Trophoblast cell (in vitro differentiated cells and primary cell): ENCODE results near the gene CYP27C1.

ENCODE experiments used
- DNase-seq, 2 donors: peaks; one replicate each; pipeline ENCODE4 v3.0.0-alpha.2; 2016
- H2AFZ ChIP-seq: 2 replicates; pipeline ENCODE4 v1.6.1; 2013; ENCODE audit warnings: low read length, moderate library complexity, mild to moderate bottlenecking; ENCODE audit not compliant: insufficient read depth, poor library complexity
- H2AK5ac ChIP-seq: 2 replicates; pipeline ENCODE4 v1.6.1; 2013; ENCODE audit warnings: mild to moderate bottlenecking, low read length
- H2BK120ac ChIP-seq: 2 replicates; pipeline ENCODE4 v1.6.1; 2013; ENCODE audit warnings: low read length, mild to moderate bottlenecking, moderate library complexity; ENCODE audit not compliant: insufficient read depth, poor library complexity
- H2BK12ac ChIP-seq: 2 replicates; pipeline ENCODE4 v1.6.1; 2013; ENCODE audit warnings: mild to moderate bottlenecking, low read length, moderate library complexity
- H2BK5ac ChIP-seq: 2 replicates; pipeline ENCODE4 v1.6.1; 2013; ENCODE audit warnings: low read length, low read depth, moderate library complexity, mild to moderate bottlenecking; ENCODE audit not compliant: poor library complexity
- H3K14ac ChIP-seq: 2 replicates; pipeline ENCODE4 v1.6.1; 2013; ENCODE audit warnings: mild to moderate bottlenecking, low read length
- H3K18ac ChIP-seq: 2 replicates; pipeline ENCODE4 v1.6.1; 2013; ENCODE audit warnings: mild to moderate bottlenecking, low read length
- H3K23ac ChIP-seq: 2 replicates; pipeline ENCODE4 v1.6.1; 2013; ENCODE audit warnings: low read length
- H3K27ac ChIP-seq: 2 replicates; pipeline ENCODE4 v1.5.1; 2013; ENCODE audit warnings: low read depth, mild to moderate bottlenecking, inconsistent platforms, low read length, moderate library complexity
- H3K27me3 ChIP-seq: 2 replicates; pipeline ENCODE4 v1.6.1; 2013; ENCODE audit warnings: inconsistent platforms, mild to moderate bottlenecking, low read length, moderate library complexity; ENCODE audit not compliant: insufficient read depth
- H3K36me3 ChIP-seq, 2 experiments: 1 replicate in 1 of 2; 2 replicates in 1 of 2; pipeline ENCODE4 v1.6.1; 2013; ENCODE audit warnings: low read length in 2 of 2, mild to moderate bottlenecking in 2 of 2, moderate library complexity in 1 of 2; ENCODE audit not compliant: insufficient read depth in 2 of 2, control insufficient read depth in 1 of 2
- H3K4ac ChIP-seq: 2 replicates; pipeline ENCODE4 v1.6.1; 2013; ENCODE audit warnings: low read depth, mild to moderate bottlenecking, low read length, moderate library complexity
- H3K4me1 ChIP-seq, 2 experiments: 1 replicate in 1 of 2; 2 replicates in 1 of 2; pipeline ENCODE4 v1.6.1; 2013; ENCODE audit warnings: low read length in 2 of 2, mild to moderate bottlenecking in 2 of 2, moderate library complexity in 1 of 2; ENCODE audit not compliant: insufficient read depth in 2 of 2, control insufficient read depth in 1 of 2
- H3K4me2 ChIP-seq: 2 replicates; pipeline ENCODE4 v1.6.1; 2013; ENCODE audit warnings: inconsistent platforms, mild to moderate bottlenecking, low read length, moderate library complexity
- H3K4me3 ChIP-seq: 2 replicates; pipeline ENCODE4 v1.5.1; 2013; ENCODE audit warnings: mild to moderate bottlenecking, low read depth, low read length, inconsistent platforms
- H3K79me1 ChIP-seq: one replicate; pipeline ENCODE4 v1.6.1; 2013; ENCODE audit warnings: low read length
- H3K79me2 ChIP-seq: 2 replicates; pipeline ENCODE4 v1.6.1; 2013; ENCODE audit warnings: low read length, mild to moderate bottlenecking; ENCODE audit not compliant: control insufficient read depth, insufficient read depth, poor library complexity
- H3K9ac ChIP-seq: 2 replicates; pipeline ENCODE4 v1.6.1; 2013; ENCODE audit warnings: mild to moderate bottlenecking, low read length
- H3K9me3 ChIP-seq: 2 replicates; pipeline ENCODE4 v1.6.1; 2013; ENCODE audit warnings: low read depth, mild to moderate bottlenecking, control low read depth, inconsistent platforms, low read length; ENCODE audit not compliant: insufficient read depth
- H4K12ac ChIP-seq: 2 replicates; pipeline ENCODE4 v1.6.1; 2013; ENCODE audit warnings: low read depth, mild to moderate bottlenecking, low read length, moderate library complexity
- H4K8ac ChIP-seq: 2 replicates; pipeline ENCODE4 v1.6.1; 2013; ENCODE audit warnings: low read depth, mild to moderate bottlenecking, low read length, moderate library complexity
- H4K91ac ChIP-seq: one replicate; pipeline ENCODE4 v1.6.1; 2013; ENCODE audit warnings: low read depth, mild to moderate bottlenecking, low read length, moderate library complexity
- whole genome bisulfite sequencing: extraction: QIAGEN DNeasy Blood & Tissue Kit; methylation state at CpG from one replicate; pipeline ENCODE4 v1.1.7; 2013; ENCODE audit warnings: missing lambda C conversion rate; ENCODE audit not compliant: insufficient read length, insufficient coverage; ENCODE audit errors: extremely low coverage; 5-methylcytosine and 5-hydroxymethylcytosine counted together

Gene CYP27C1

DNA sequence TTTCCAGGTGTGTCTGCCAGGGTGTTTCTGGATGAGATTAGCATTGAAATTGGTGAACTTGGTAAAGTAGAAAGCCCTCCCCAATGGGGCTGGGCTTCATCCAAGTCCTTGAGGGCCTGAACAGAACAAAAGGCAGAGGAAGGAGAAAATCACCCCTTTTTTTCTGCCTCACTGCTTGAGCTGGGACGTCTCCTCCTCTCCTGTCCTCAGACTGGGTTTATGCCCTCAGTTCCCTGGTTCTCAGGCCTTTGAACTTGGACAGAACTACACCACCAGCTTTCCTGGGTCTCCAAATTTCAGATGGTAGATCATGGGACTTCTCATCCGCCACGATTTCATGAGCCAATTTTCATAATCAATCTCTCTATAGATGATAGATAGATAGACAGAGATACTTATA lies 59.4 kb downstream of the CYP27C1 start:
- Histone ChIP-seq H3K14ac (no peak overlapping the region), H3K27me3 (no peaks in the 10 kb centered on the region), H2BK120ac (no peak overlapping the region), H3K9ac (no peak overlapping the region), H3K4me2 (no peak overlapping the region), H3K4me1 (peaks cover 5 to 7% of the 10 kb centered on the region in 2 experiments), H3K79me2 (no peaks in the 10 kb centered on the region), H3K4ac (no peak overlapping the region), H3K79me1 (no peaks in the 10 kb centered on the region), H3K4me3 (no peak overlapping the region), H2BK5ac (no peak overlapping the region), H3K27ac (no peak overlapping the region), H4K8ac (no peak overlapping the region), H3K9me3 (peaks cover 3% of the 10 kb centered on the region), H3K23ac (no peak overlapping the region), H4K12ac (no peak overlapping the region), H2AFZ (no peak overlapping the region), H4K91ac (no peak overlapping the region), H2BK12ac (no peak overlapping the region), H2AK5ac (no peak overlapping the region), H3K18ac (no peak overlapping the region), H3K36me3 (no peaks in the 10 kb centered on the region)
- WGBS = no CpG with 5 or more reads among the region's 3 CpGs
- no peak for DNase-seq

DNA sequence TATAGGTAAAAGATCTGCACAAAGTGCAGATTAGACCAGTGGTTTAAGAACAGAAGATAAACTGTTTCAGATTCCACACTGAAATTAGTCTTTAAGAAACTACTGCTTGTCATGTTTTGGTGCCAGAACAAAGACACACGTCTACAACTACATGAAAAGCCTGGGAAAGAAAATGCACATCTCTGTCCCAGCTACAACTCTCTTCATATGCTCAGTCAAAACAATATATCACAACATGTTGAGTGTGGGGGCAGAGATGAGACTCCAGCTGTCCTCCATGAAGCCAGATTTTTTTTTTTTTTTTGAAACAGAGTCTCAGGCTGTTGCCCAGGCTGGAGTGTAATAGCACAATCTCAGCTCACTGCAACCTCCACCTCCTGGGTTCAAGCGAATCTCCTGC lies 60.6 kb downstream of the CYP27C1 start:
- no peak overlapping the region for H3K23ac ChIP-seq
- H3K4me3 ChIP-seq = no peak overlapping the region
- H4K91ac ChIP-seq = no peak overlapping the region
- no peak overlapping the region for H3K4me2 ChIP-seq
- no peak overlapping the region for H2AFZ ChIP-seq
- H3K9me3 ChIP-seq = peaks cover 3% of the 10 kb centered on the region
- no peak overlapping the region for H3K9ac ChIP-seq
- no peak for DNase-seq
- peaks cover 5 to 7% of the 10 kb centered on the region in 2 experiments for H3K4me1 ChIP-seq
- WGBS = no CpG with 5 or more reads among the region's 2 CpGs
- no peaks in the 10 kb centered on the region for H3K27me3 ChIP-seq
- H2BK12ac ChIP-seq = no peak overlapping the region
- H4K8ac ChIP-seq = no peak overlapping the region
- H3K79me2 ChIP-seq = no peaks in the 10 kb centered on the region
- H3K4ac ChIP-seq = no peak overlapping the region
- no peak overlapping the region for H2BK5ac ChIP-seq
- no peaks in the 10 kb centered on the region for H3K79me1 ChIP-seq
- no peaks in the 10 kb centered on the region for H3K36me3 ChIP-seq
- no peak overlapping the region for H3K18ac ChIP-seq
- H4K12ac ChIP-seq = no peak overlapping the region
- H2BK120ac ChIP-seq = no peak overlapping the region
- no peak overlapping the region for H3K27ac ChIP-seq
- H2AK5ac ChIP-seq = no peak overlapping the region
- no peak overlapping the region for H3K14ac ChIP-seq

DNA sequence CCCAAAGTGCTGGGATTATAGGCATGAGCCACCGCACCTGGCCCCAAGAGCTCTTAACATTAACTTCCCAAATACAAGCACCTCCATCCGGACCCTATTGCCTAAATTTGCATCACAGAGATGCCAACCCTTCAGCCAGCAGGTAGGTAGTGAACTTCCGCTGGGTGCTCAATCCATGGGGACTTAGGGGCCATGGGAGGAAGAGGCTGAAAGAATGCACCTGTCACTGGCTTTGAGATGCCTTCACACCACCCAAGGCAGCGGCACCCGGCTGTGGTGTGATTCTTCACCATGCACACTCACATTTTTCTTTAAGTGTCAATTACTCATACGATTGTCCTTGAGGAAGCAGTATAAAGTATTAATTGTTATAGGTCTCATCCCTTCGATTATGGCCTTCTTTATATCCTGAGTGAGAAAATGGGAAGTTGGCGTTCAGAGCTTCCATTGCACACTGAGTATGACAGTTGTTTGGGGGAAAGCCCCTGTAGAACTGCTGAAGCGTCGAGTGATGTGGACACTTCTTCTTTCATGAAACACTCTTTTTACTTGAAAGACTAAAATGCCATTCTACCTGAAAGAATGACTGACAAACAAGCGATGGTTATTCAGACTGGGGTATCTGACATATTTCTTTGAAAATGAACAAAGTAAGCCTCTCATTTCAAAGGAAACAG lies 61.3 kb downstream of the CYP27C1 start:
- no peaks in the 10 kb centered on the region for H3K79me1 ChIP-seq
- no peak overlapping the region for H3K14ac ChIP-seq
- no peak overlapping the region for H2AK5ac ChIP-seq
- H3K36me3 ChIP-seq = no peaks in the 10 kb centered on the region
- H3K4ac ChIP-seq = no peak overlapping the region
- no peaks in the 10 kb centered on the region for H3K27me3 ChIP-seq
- no peak overlapping the region for H2BK5ac ChIP-seq
- H3K9me3 ChIP-seq = peaks cover 3% of the 10 kb centered on the region
- peak in 1 of 2 donors; percentile 27 for DNase-seq
- no peak overlapping the region for H2AFZ ChIP-seq
- no peak overlapping the region for H3K9ac ChIP-seq
- H4K8ac ChIP-seq = no peak overlapping the region
- peaks cover 9 to 15% of the 10 kb centered on the region in 2 experiments for H3K4me1 ChIP-seq
- no peak overlapping the region for H4K12ac ChIP-seq
- H4K91ac ChIP-seq = no peak overlapping the region
- H3K4me2 ChIP-seq = no peak overlapping the region
- H3K27ac ChIP-seq = no peak overlapping the region
- no peak overlapping the region for H2BK12ac ChIP-seq
- no peak overlapping the region for H3K18ac ChIP-seq
- H3K79me2 ChIP-seq = no peaks in the 10 kb centered on the region
- H3K23ac ChIP-seq = no peak overlapping the region
- no CpG with 5 or more reads among the region's 11 CpGs for WGBS
- H2BK120ac ChIP-seq = no peak overlapping the region
- H3K4me3 ChIP-seq = no peak overlapping the region

DNA sequence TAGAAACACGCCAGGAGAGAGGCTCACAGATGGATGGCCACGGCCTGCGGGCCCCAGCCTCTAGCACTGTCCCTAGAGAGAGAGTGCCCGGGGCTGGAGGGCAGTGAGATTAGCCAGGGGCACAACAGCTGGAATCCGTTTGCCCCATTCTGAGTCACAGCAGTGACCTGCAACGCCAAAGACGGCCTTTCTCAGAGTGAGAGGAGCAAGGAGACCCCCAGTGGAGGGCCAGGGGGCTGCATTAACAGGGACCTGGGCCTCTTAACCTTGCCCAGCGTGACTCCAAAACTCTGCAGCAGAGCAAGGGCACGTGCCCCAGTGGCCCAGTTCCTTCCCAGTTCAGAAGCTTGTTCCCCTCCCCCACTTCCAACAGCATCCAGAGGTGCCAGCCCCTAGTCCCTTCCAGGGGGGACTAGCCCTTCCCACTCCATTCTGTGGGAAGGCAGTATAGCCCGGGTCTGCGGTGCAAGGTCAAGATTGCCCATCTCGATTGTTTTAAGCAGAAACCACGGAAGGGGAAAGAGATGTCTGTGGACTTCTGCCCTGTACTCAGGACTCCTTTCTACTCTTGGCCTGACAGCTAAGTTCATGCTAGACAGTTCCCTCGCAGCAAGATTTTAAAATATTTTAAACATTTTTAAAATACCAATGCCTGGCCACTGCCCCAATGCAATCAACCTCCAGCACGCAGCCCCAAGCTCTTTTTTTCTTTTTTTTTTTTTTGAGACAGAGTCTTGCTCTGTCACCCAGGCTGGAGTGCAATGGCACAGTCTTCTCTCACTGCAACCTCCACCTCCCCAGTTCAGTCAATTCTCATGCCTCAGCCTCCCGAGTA lies 62.2 kb downstream of the CYP27C1 start:
- no CpG with 5 or more reads among the region's 16 CpGs for WGBS
- no peak overlapping the region for H4K91ac ChIP-seq

More for the DNA sequence above, 62.2 kb downstream of the CYP27C1 start:
- Histone ChIP-seq H3K4me3 (no peak overlapping the region), H3K4me1 (peaks cover 11 to 17% of the 10 kb centered on the region in 2 experiments), H3K4me2 (peak overlapping the region; percentile 11), H4K8ac (no peak overlapping the region), H2BK5ac (no peak overlapping the region), H3K9ac (no peak overlapping the region), H3K36me3 (no peaks in the 10 kb centered on the region), H2AK5ac (no peak overlapping the region), H3K79me1 (no peaks in the 10 kb centered on the region), H2AFZ (no peak overlapping the region), H3K14ac (no peak overlapping the region), H2BK120ac (no peak overlapping the region), H3K4ac (no peak overlapping the region), H3K27ac (no peak overlapping the region), H3K9me3 (peaks cover 3% of the 10 kb centered on the region), H3K79me2 (no peaks in the 10 kb centered on the region), H3K27me3 (no peaks in the 10 kb centered on the region), H3K18ac (no peak overlapping the region), H2BK12ac (no peak overlapping the region), H3K23ac (no peak overlapping the region), H4K12ac (no peak overlapping the region)
- peak; percentile 74 to 82 for DNase-seq
